GM12801 (cell line): ENCODE results near the gene ARHGEF7.

ENCODE experiments used
- TF ChIP-seq, protein P1 (sequence below): IDR thresholded peaks from one replicate; pipeline ENCODE4 v1.5.1; 2011; ENCODE audit warnings: control low read depth; ENCODE audit not compliant: insufficient read length; ENCODE audit errors: extremely low read depth

The ARHGEF7 gene

DNA sequence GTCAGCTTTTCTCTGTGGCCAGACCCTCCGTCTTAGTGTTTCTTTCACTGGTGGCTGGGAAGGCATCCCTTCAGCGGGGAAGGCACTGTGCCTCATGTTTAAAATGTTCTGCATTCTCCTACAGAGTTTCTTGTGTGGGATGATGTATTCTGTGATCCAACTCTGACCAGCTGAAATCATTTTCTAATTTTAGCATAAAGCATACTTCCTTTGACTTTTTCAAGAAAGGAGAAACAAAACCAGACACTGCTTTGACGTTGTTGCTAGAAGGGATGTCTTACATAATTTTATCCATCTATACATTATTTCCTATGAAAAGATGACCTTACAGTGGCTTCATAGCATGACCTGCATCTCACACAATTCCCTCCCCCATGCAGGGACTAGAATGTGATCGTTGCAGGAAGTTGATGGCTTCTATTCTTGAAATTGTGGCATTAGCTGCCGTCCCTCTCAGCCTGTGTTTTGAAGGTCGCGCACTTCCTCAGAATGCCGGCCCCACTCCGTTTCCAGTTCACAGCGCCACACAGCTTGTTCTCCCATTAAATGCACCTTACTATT lies 166.7 kb downstream of the ARHGEF7 start:
- TF ChIP-seq, protein P1, sequence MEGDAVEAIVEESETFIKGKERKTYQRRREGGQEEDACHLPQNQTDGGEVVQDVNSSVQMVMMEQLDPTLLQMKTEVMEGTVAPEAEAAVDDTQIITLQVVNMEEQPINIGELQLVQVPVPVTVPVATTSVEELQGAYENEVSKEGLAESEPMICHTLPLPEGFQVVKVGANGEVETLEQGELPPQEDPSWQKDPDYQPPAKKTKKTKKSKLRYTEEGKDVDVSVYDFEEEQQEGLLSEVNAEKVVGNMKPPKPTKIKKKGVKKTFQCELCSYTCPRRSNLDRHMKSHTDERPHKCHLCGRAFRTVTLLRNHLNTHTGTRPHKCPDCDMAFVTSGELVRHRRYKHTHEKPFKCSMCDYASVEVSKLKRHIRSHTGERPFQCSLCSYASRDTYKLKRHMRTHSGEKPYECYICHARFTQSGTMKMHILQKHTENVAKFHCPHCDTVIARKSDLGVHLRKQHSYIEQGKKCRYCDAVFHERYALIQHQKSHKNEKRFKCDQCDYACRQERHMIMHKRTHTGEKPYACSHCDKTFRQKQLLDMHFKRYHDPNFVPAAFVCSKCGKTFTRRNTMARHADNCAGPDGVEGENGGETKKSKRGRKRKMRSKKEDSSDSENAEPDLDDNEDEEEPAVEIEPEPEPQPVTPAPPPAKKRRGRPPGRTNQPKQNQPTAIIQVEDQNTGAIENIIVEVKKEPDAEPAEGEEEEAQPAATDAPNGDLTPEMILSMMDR: no peak

DNA sequence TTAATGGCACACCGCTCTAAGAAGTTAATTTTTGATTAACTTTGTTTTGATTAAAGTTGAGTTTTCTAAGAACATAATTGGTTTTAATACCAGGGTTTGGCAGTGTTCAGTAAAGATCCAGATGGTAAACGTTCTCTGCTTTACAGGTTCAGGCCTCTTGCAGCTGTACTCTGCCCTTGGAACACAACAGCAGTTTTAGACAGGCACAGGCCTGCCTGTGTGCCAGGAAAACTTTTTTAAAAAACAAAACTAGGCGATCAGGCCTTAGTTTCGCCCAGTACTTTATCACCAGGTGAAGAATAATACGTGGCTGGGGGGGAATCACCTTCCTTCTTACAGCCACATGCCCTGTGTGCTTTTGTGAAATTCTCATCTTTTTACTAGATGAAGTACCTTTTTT lies 167.3 kb downstream of the ARHGEF7 start:
- TF ChIP-seq, protein P1: no peak

DNA sequence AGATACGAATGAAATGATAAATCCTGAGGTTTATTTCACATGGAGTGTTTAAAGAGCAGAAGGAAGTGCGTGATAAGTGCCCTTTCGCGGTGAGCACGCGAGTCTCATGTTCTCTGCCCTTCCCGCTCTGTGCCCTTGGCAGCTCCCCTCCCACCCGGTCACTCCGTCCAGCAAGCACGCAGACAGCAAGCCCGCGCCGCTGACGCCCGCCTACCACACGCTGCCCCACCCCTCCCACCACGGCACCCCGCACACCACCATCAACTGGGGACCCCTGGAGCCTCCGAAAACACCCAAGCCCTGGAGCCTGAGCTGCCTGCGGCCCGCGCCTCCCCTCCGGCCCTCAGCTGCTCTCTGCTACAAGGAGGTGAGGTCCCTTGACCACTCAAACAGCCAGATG lies 167.9 kb downstream of the ARHGEF7 start:
- TF ChIP-seq, protein P1: no peak

DNA sequence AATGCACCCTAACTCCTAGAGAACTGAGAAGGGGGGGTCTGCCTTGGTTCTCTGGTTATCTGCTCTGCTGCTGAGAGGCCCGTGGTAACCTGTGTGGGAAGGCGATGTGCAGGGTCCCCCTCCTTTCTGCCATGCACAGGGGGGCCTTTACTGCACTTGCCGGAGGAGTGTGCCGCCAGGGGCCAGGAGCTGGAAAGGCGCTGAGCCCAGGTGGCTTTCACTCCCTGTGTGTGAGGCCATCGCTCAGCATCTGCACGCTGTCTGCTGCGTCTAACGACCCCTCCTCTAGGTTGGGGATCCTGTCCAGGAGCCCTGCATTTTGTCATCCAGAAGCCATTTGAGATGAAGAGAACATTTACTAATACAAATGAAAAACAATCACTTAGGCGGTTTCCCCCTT lies 168.3 kb downstream of the ARHGEF7 start:
- TF ChIP-seq, protein P1: no peak

DNA sequence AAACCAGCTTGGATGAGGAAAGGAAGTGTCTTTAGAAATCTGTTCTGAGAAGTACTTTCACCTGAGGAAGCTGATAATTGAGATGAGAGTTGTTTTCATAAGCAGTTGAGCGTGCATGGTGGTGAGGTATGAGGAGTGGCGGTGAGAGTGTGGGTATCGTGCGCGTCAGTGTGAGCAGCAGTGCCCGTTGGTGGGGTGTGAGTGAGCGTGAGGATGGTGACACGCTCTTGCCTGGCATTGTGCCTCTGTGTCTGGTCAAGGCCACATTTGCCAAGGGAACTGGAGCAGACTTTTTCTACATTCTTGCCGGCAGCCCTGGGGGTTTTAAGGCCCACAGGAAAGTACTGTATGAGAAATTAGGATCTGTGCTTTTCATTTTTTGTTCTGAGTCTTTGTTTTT lies 168.9 kb downstream of the ARHGEF7 start:
- TF ChIP-seq, protein P1: no peak

DNA sequence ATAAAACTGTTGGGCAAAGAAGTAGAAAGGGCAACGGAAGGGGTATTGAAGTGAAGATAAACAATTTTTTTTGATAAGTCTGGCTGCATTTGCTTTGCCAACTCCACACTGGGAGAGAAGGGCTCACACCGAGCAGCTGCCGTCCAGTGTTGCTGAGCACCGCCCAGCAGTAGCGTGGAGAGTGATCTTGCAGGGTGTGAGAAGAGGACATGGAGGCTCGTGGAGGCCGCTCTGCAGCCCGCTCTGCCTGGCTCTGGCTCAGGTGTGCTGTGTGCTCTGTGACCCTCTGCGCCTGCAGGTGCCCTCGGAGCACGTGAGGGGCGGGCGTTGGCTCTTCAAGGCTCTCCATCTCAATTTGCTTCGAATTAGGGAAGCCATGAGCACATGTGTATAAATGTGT lies 169.5 kb downstream of the ARHGEF7 start:
- TF ChIP-seq, protein P1: no peak

DNA sequence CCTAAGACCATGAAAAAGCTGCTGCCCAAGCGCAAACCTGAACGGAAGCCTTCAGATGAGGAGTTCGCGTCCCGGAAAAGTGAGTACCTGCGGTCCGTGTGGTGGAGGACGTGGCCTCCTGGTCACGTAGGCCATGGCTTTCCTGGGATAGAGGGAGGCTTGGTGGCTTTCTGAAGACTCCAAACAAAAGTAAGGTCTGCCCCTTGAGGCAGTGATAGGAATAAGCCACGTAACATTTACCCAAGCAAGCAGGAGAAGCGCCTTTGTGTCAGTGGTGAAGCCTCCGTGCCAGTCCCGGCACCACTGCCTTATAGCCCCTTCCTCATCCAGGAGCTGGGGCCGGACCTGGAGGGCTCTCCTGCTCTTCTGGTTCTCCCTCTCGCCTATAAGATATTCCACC lies 171.1 kb downstream of the ARHGEF7 start:
- TF ChIP-seq, protein P1: no peak
